Activated CD4-positive, alpha-beta T cell treated with anti-CD3 and anti-CD28 coated beads, Interleukin-2, amount 50 U/mL, for 4 hours (primary cell): ENCODE data around the gene PSPH.
"Not testable (repeated sequence)": the region's sequence is repeated elsewhere in the genome, so short reads cannot be mapped to it uniquely, and the experiment has no call there.

Experiments used
- DNase-seq, 2 experiments: peaks; one replicate each; pipeline ENCODE4 v3.0.0-alpha.2; 2020

The PSPH gene

GRCh38 chr7:56062382-56062781, 11.1 kb upstream of the PSPH start:
- DNase-seq = no peak

- no peak for DNase-seq
These were observed 2.7 kb upstream of the PSPH start for GRCh38 chr7:56053993-56054392.

- DNase-seq = no peak
These were observed 2.1 kb upstream of the PSPH start for GRCh38 chr7:56053379-56053778.

- DNase-seq = no peak
These were observed 248 bp downstream of the PSPH start for GRCh38 chr7:56051053-56051338.

GRCh38 chr7:56048763-56049162, 2.5 kb downstream of the PSPH start:
- not testable (repeated sequence) for DNase-seq

- no peak for DNase-seq
These were observed 3.0 kb downstream of the PSPH start for GRCh38 chr7:56048245-56048644.

- DNase-seq = not testable (repeated sequence)
These were observed 3.7 kb downstream of the PSPH start for GRCh38 chr7:56047446-56048116.

- no peak for DNase-seq
These were observed 4.4 kb downstream of the PSPH start for GRCh38 chr7:56046721-56047445.

GRCh38 chr7:56045758-56046157, 5.5 kb downstream of the PSPH start:
- DNase-seq = not testable (repeated sequence)

GRCh38 chr7:56040730-56041129, 10.5 kb downstream of the PSPH start:
- no peak for DNase-seq

GRCh38 chr7:56033671-56034432, 17.4 kb downstream of the PSPH start:
- peak; percentile 56 to 61 for DNase-seq

GRCh38 chr7:56032578-56032977, 18.7 kb downstream of the PSPH start:
- not testable (repeated sequence) for DNase-seq

GRCh38 chr7:56031556-56031955, 19.7 kb downstream of the PSPH start:
- not testable (repeated sequence) for DNase-seq

GRCh38 chr7:56030340-56030739, 20.9 kb downstream of the PSPH start:
- no peak for DNase-seq

GRCh38 chr7:56028942-56029630, 22.2 kb downstream of the PSPH start:
- DNase-seq = no peak

GRCh38 chr7:56026538-56026937, 24.7 kb downstream of the PSPH start:
- DNase-seq = no peak

GRCh38 chr7:56023500-56023899, 27.7 kb downstream of the PSPH start:
- no peak for DNase-seq

GRCh38 chr7:56019501-56019900, 31.7 kb downstream of the PSPH start:
- DNase-seq = no peak

GRCh38 chr7:56017015-56017414, 34.2 kb downstream of the PSPH start:
- not testable (repeated sequence) for DNase-seq

- DNase-seq = no peak
These were observed 41.5 kb downstream of the PSPH start for GRCh38 chr7:56009695-56010094.

- no peak for DNase-seq
These were observed 43.4 kb downstream of the PSPH start for GRCh38 chr7:56007891-56008290.

- DNase-seq = no peak
These were observed 44.0 kb downstream of the PSPH start for GRCh38 chr7:56007167-56007652.

GRCh38 chr7:56003749-56004148, 47.5 kb downstream of the PSPH start:
- DNase-seq = no peak
